Measurements from ENCODE around the gene PRKCE. TPM values are rescaled to one million over a fixed set of nuclear protein-coding genes. Genes with fewer than 3 reads are reported as not detected.

PRKCE gene
- total RNA-seq, 2 experiments from 2014 or later = 17.0 to 42.1 TPM

DNA sequence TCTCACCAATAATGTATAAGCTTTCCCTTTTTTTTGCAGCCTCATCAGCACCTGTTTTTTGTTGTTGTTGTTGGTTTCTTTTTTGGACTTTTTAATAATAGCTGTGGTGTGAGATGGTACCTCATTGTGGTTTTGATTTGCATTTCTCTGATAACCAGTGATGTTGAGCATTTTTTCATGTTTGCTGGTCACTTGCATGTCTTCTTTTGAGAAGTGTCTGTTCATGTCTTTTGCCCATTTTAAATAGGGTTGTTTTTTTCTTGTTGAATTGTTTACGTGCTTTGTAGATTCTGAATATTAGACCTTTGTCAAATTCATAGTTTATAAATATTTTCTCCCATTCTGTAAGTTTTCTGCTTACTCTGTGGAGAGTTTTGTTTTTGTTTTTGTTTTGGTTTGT is 557.3 kb downstream of the PRKCE start:
- no peaks in the 10 kb centered on the region for H3K36me3 ChIP-seq (ENCODE audit: insufficient read depth, low read length)
- BruUV-seq (replicated peaks) = no TSS peak
- no peak overlapping the region for H2AFZ ChIP-seq (ENCODE audit: low read length)
- no peaks in the 10 kb centered on the region for H3K79me2 ChIP-seq (ENCODE audit: insufficient read depth, low read depth, low read length)
- no peak overlapping the region for H3K27ac ChIP-seq (ENCODE audit: low read depth, low read length, poor library complexity, severe bottlenecking)
- H4K20me1 ChIP-seq (ENCODE audit: insufficient read depth, low read length) = no peaks in the 10 kb centered on the region
- TF ChIP-seq EZH2phosphoT487 (IDR thresholded peaks at IDR 0.05; ENCODE audit: borderline replicate concordance, low read depth, low read length) = no peak
- TF ChIP-seq, protein P1, sequence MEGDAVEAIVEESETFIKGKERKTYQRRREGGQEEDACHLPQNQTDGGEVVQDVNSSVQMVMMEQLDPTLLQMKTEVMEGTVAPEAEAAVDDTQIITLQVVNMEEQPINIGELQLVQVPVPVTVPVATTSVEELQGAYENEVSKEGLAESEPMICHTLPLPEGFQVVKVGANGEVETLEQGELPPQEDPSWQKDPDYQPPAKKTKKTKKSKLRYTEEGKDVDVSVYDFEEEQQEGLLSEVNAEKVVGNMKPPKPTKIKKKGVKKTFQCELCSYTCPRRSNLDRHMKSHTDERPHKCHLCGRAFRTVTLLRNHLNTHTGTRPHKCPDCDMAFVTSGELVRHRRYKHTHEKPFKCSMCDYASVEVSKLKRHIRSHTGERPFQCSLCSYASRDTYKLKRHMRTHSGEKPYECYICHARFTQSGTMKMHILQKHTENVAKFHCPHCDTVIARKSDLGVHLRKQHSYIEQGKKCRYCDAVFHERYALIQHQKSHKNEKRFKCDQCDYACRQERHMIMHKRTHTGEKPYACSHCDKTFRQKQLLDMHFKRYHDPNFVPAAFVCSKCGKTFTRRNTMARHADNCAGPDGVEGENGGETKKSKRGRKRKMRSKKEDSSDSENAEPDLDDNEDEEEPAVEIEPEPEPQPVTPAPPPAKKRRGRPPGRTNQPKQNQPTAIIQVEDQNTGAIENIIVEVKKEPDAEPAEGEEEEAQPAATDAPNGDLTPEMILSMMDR (conservative IDR thresholded peaks at IDR 0.05; ENCODE audit: low read length) = no peak
- intact Hi-C loops (cut with micrococcal nuclease; ENCODE audit: unreplicated experiment) = no loop called here
- ChIA-PET POLR2A (interaction anchor here (0.6 kb wide), 1 partner anchor 693 kb away, joined by 3 read pairs; no protein-coding TSS in a partner anchor), CTCF (ENCODE audit: unreplicated experiment) (no interaction called here)
- no peak overlapping the region for H3K4me3 ChIP-seq (ENCODE audit: low read depth, low read length, poor library complexity, severe bottlenecking)
- H3K4me2 ChIP-seq (ENCODE audit: low read length) = no peak overlapping the region
- H3K9me2 ChIP-seq (ENCODE audit: insufficient read depth, low read length) = no peaks in the 10 kb centered on the region
- H3K9me3 ChIP-seq (ENCODE audit: low read length) = no peaks in the 10 kb centered on the region
- no peak for DNase-seq (ENCODE audit: low spot score)
- no peaks in the 10 kb centered on the region for H3K4me1 ChIP-seq (ENCODE audit: insufficient read depth, low read length, poor library complexity, severe bottlenecking)

DNA sequence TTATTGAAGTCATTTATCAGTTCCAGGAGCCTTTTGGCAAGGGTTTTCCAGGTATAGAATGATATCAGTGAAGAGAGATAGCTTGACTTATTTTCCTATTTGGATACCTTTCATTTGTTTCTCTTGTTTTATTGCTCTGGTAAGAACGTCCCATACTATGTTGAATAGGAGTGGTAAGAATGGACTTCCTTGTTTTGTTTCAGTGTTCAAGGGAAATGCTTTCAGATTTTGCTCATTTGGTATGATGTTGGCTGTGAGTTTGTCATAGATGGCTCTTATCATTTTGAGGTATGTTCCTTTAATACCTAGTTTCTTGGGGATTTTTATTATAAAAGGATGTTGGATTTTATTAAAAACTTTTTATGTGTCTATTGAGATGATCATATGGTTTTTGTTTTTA is 558.6 kb downstream of the PRKCE start:
- CTCF ChIA-PET (ENCODE audit: unreplicated experiment) = no interaction called here
- BruUV-seq (replicated peaks) = no TSS peak
- POLR2A ChIA-PET = interaction anchor here (1.2 kb wide), 1 partner anchor 9 kb away, joined by 5 read pairs; no protein-coding TSS in a partner anchor
- Histone ChIP-seq H3K4me1 (ENCODE audit: insufficient read depth, low read length, poor library complexity, severe bottlenecking) (no peaks in the 10 kb centered on the region), H3K9me3 (ENCODE audit: low read length) (no peaks in the 10 kb centered on the region), H4K20me1 (ENCODE audit: insufficient read depth, low read length) (no peaks in the 10 kb centered on the region), H3K79me2 (ENCODE audit: insufficient read depth, low read depth, low read length) (no peaks in the 10 kb centered on the region), H3K27ac (ENCODE audit: low read depth, low read length, poor library complexity, severe bottlenecking) (no peak overlapping the region), H3K9me2 (ENCODE audit: insufficient read depth, low read length) (no peaks in the 10 kb centered on the region), H3K4me3 (ENCODE audit: low read depth, low read length, poor library complexity, severe bottlenecking) (no peak overlapping the region), H2AFZ (ENCODE audit: low read length) (no peak overlapping the region), H3K4me2 (ENCODE audit: low read length) (no peak overlapping the region), H3K36me3 (ENCODE audit: insufficient read depth, low read length) (no peaks in the 10 kb centered on the region)
- TF ChIP-seq EZH2phosphoT487 (IDR thresholded peaks at IDR 0.05; ENCODE audit: borderline replicate concordance, low read depth, low read length) = no peak
- TF ChIP-seq, protein P1 (conservative IDR thresholded peaks at IDR 0.05; ENCODE audit: low read length) = no peak
- no peak for DNase-seq (ENCODE audit: low spot score)
- intact Hi-C loops (cut with micrococcal nuclease; ENCODE audit: unreplicated experiment) = no loop called here

DNA sequence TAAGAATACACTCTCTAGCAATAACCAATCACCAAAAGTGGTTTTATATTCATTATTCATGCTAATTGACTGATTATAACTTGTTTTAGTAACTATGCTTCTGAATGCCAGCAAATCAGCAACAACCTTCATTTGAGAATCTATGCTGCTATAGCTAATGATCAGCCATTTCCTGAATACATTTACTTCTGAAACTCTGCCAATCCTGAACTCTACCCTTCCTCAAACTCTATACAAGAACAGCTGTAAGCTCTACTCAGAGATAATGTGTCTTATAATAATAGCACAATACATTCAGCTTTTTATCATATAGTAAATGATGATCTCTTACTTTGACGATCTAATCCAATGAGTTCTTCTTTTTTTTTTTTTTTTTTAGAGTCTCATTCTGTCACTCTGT is 560.0 kb downstream of the PRKCE start:
- no peaks in the 10 kb centered on the region for H3K9me2 ChIP-seq (ENCODE audit: insufficient read depth, low read length)
- no peaks in the 10 kb centered on the region for H3K4me1 ChIP-seq (ENCODE audit: insufficient read depth, low read length, poor library complexity, severe bottlenecking)
- no peaks in the 10 kb centered on the region for H3K9me3 ChIP-seq (ENCODE audit: low read length)
- TF ChIP-seq, protein P1 (conservative IDR thresholded peaks at IDR 0.05; ENCODE audit: low read length) = no peak
- TF ChIP-seq EZH2phosphoT487 (IDR thresholded peaks at IDR 0.05; ENCODE audit: borderline replicate concordance, low read depth, low read length) = no peak
- H3K79me2 ChIP-seq (ENCODE audit: insufficient read depth, low read depth, low read length) = no peaks in the 10 kb centered on the region
- BruUV-seq (replicated peaks) = no TSS peak
- DNase-seq (ENCODE audit: low spot score) = no peak
- intact Hi-C loops (cut with micrococcal nuclease; ENCODE audit: unreplicated experiment) = no loop called here
- H2AFZ ChIP-seq (ENCODE audit: low read length) = no peak overlapping the region
- ChIA-PET CTCF (ENCODE audit: unreplicated experiment) (no interaction called here), POLR2A (interaction anchor here (0.7 kb wide), 1 partner anchor 10 kb away, joined by 3 read pairs; no protein-coding TSS in a partner anchor)
- no peaks in the 10 kb centered on the region for H3K36me3 ChIP-seq (ENCODE audit: insufficient read depth, low read length)
- H4K20me1 ChIP-seq (ENCODE audit: insufficient read depth, low read length) = no peaks in the 10 kb centered on the region
- H3K4me2 ChIP-seq (ENCODE audit: low read length) = no peak overlapping the region
- H3K4me3 ChIP-seq (ENCODE audit: low read depth, low read length, poor library complexity, severe bottlenecking) = no peak overlapping the region
- no peak overlapping the region for H3K27ac ChIP-seq (ENCODE audit: low read depth, low read length, poor library complexity, severe bottlenecking)

Measured in OCI-LY7 (cell line).